ENCODE measurements around the gene SLC1A2. TPM values are rescaled to one million over a fixed set of nuclear protein-coding genes. Genes with fewer than 3 reads are reported as not detected.
A peak's percentile ranks its signal among the peaks of the same experiment; 100 is the strongest.

SLC1A2 gene
- total and polyA plus RNA-seq, 2 experiments from 2014 or later, result 0.70 to 2.8 TPM

DNA sequence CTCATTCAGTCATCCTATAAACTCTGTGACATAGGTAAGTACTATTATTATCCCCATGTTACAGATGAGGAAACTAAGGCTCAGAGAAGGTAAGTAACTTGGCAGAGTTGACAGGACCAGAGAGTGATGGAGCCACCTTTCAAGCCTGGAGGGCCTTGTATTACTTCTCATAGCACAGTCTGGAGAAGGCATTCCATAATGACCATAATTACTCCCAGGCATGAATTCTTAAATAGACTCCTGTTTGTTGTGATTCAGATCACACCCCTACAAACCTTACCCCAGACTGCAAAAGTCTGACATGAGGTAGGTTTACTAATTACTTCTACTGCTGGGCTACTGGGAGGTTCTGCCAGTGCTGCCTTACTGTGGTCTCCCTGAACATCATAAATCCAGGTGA, 203.4 kb downstream of the SLC1A2 start (continued):
- TF ChIP-seq, protein P1, sequence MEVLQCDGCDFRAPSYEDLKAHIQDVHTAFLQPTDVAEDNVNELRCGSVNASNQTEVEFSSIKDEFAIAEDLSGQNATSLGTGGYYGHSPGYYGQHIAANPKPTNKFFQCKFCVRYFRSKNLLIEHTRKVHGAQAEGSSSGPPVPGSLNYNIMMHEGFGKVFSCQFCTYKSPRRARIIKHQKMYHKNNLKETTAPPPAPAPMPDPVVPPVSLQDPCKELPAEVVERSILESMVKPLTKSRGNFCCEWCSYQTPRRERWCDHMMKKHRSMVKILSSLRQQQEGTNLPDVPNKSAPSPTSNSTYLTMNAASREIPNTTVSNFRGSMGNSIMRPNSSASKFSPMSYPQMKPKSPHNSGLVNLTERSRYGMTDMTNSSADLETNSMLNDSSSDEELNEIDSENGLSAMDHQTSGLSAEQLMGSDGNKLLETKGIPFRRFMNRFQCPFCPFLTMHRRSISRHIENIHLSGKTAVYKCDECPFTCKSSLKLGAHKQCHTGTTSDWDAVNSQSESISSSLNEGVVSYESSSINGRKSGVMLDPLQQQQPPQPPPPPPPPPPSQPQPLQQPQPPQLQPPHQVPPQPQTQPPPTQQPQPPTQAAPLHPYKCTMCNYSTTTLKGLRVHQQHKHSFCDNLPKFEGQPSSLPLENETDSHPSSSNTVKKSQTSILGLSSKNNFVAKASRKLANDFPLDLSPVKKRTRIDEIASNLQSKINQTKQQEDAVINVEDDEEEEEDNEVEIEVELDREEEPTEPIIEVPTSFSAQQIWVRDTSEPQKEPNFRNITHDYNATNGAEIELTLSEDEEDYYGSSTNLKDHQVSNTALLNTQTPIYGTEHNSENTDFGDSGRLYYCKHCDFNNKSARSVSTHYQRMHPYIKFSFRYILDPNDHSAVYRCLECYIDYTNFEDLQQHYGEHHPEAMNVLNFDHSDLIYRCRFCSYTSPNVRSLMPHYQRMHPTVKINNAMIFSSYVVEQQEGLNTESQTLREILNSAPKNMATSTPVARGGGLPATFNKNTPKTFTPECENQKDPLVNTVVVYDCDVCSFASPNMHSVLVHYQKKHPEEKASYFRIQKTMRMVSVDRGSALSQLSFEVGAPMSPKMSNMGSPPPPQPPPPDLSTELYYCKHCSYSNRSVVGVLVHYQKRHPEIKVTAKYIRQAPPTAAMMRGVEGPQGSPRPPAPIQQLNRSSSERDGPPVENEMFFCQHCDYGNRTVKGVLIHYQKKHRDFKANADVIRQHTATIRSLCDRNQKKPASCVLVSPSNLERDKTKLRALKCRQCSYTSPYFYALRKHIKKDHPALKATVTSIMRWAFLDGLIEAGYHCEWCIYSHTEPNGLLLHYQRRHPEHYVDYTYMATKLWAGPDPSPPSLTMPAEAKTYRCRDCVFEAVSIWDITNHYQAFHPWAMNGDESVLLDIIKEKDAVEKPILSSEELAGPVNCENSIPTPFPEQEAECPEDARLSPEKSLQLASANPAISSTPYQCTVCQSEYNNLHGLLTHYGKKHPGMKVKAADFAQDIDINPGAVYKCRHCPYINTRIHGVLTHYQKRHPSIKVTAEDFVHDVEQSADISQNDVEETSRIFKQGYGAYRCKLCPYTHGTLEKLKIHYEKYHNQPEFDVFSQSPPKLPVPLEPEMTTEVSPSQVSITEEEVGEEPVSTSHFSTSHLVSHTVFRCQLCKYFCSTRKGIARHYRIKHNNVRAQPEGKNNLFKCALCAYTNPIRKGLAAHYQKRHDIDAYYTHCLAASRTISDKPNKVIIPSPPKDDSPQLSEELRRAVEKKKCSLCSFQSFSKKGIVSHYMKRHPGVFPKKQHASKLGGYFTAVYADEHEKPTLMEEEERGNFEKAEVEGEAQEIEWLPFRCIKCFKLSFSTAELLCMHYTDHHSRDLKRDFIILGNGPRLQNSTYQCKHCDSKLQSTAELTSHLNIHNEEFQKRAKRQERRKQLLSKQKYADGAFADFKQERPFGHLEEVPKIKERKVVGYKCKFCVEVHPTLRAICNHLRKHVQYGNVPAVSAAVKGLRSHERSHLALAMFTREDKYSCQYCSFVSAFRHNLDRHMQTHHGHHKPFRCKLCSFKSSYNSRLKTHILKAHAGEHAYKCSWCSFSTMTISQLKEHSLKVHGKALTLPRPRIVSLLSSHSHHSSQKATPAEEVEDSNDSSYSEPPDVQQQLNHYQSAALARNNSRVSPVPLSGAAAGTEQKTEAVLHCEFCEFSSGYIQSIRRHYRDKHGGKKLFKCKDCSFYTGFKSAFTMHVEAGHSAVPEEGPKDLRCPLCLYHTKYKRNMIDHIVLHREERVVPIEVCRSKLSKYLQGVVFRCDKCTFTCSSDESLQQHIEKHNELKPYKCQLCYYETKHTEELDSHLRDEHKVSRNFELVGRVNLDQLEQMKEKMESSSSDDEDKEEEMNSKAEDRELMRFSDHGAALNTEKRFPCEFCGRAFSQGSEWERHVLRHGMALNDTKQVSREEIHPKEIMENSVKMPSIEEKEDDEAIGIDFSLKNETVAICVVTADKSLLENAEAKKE (CRISPR knock-in tag; IDR thresholded peaks at IDR 0.05), result no peak
- no peak for TF ChIP-seq ZNF114 (CRISPR knock-in tag; IDR thresholded peaks at IDR 0.05)
- TF ChIP-seq EZH2 (IDR thresholded peaks at IDR 0.05; ENCODE audit: low read depth, unreplicated experiment), result no peak

DNA sequence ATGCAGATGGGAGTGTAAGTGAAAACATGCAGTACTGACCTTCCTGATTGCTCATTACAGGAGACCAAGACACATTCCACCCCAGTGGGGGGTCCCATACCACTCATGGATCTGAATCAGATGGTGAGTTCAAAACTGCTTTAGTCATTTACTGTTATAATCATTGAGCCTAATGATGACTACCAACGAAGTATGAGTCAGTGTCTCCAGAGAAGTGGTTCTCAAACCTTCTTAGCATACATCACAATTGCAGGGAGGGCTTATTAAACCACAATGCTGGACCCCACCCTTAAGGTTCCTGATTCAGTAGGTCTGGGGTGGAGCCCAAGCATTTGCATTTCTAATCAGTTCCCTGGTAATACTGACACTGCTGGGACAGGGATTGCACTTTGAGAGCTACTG, 204.6 kb downstream of the SLC1A2 start:
- H3K27ac Mint-ChIP-seq, result peak overlapping the region; percentile 50; the same call in 1 of the 2 replicates
- peak overlapping the region; percentile 23; the same call in 1 of the 2 replicates for H3K4me2 ChIP-seq
- peak; percentile 81 for DNase-seq (ENCODE audit: low spot score)
- TF ChIP-seq STAT1 (IDR thresholded peaks at IDR 0.05; ENCODE audit: unreplicated experiment) (no peak), EZH2 (IDR thresholded peaks at IDR 0.05; ENCODE audit: low read depth, unreplicated experiment) (no peak), EZH2phosphoT487 (IDR thresholded peaks at IDR 0.05; ENCODE audit: unreplicated experiment) (no peak), POLR2AphosphoS5 (IDR thresholded peaks at IDR 0.05; ENCODE audit: low read depth) (no peak), ZNF114 (CRISPR knock-in tag; IDR thresholded peaks at IDR 0.05) (no peak), NANOG (IDR thresholded peaks at IDR 0.05; ENCODE audit: borderline replicate concordance) (no peak)
- TF ChIP-seq, protein P1 (CRISPR knock-in tag; IDR thresholded peaks at IDR 0.05), result peak; percentile 48; the same call in 1 of the 2 replicates

More for the DNA sequence above, 204.6 kb downstream of the SLC1A2 start:
- Histone ChIP-seq H3K4me1 (ENCODE audit: insufficient read depth) (peaks cover 20% of the 10 kb centered on the region), H3K4me3 (no peak overlapping the region), H2AFZ (no peak overlapping the region), H3K79me2 (replicated peaks; ENCODE audit: insufficient read depth) (no peaks in the 10 kb centered on the region), H4K20me1 (replicated peaks; ENCODE audit: insufficient read depth) (no peaks in the 10 kb centered on the region), H3K27ac (ENCODE audit: low read depth) (peak overlapping the region; percentile 66; the same call in 1 of the 2 replicates), H3K9me2 (ENCODE audit: insufficient read depth) (peaks cover 12% of the 10 kb centered on the region; the same call in 1 of the 2 replicates), H3K27me3 (ENCODE audit: insufficient read depth) (no peaks in the 10 kb centered on the region), H3K36me3 (ENCODE audit: insufficient read depth) (no peaks in the 10 kb centered on the region), H3F3A (replicated peaks; ENCODE audit: low read depth) (no peaks in the 10 kb centered on the region)
- Mint-ChIP-seq H3K4me3 (no peak overlapping the region), H3K27me3 (ENCODE audit: insufficient read depth, low read depth, poor library complexity) (peaks cover 2% of the 10 kb centered on the region), H3K4me1 (peaks cover 29% of the 10 kb centered on the region), H3K36me3 (ENCODE audit: low read depth) (no peaks in the 10 kb centered on the region), H3K9me3 (peaks cover 4% of the 10 kb centered on the region; the same call in 2 of the 3 replicates)
- peak; percentile 83 for ATAC-seq

All from GM23338 (cell line).